ENCODE results near the gene BBC3. TPM values are rescaled to one million over a fixed set of nuclear protein-coding genes. Genes with fewer than 3 reads are reported as not detected.
A peak's percentile ranks its signal among the peaks of the same experiment; 100 is the strongest.

Gene BBC3
- polyA plus RNA-seq, 4 donors: 2.9 to 9.3 (median 4.3) TPM

- Histone ChIP-seq H3K27me3 (ENCODE audit: control insufficient read depth in 3 of 3, insufficient read depth in 3 of 3, low read length in 3 of 3) (peaks cover 0 to 56% (median 2%) of the 10 kb centered on the region in 3 donors), H3K4me1 (ENCODE audit: control insufficient read depth in 3 of 3, insufficient read depth in 2 of 3, low read depth in 1 of 3, low read length in 2 of 3) (peaks cover 0 to 23% (median 0%) of the 10 kb centered on the region in 3 donors), H3K27ac (ENCODE audit: low read depth in 1 of 3, low read length in 2 of 3) (no peak overlapping the region), H3K4me3 (ENCODE audit: low read depth in 1 of 3, low read length in 3 of 3) (no peak overlapping the region), H3K9me3 (ENCODE audit: control insufficient read depth in 2 of 2, insufficient read depth in 1 of 2, low read depth in 1 of 2, low read length in 1 of 2) (no peaks in the 10 kb centered on the region), H3K36me3 (ENCODE audit: control insufficient read depth in 3 of 3, insufficient read depth in 2 of 3, low read depth in 1 of 3, low read length in 3 of 3) (no peaks in the 10 kb centered on the region)
- FAIRE-seq: no peak
- WGBS, 3 donors: 69 to 83% (median 74%) methylated on average over 7 of the region's 7 CpGs
- peak in 1 of 2 donors; percentile 19 for DNase-seq
Observed at GRCh38 chr19:47241919-47242577, 11.0 kb upstream of the BBC3 start.

- DNase-seq (peak; percentile 74 to 89), FAIRE-seq (no peak)
- H3K27ac ChIP-seq (ENCODE audit: low read depth in 1 of 3, low read length in 2 of 3): no peak overlapping the region
- no peaks in the 10 kb centered on the region for H3K9me3 ChIP-seq (ENCODE audit: control insufficient read depth in 2 of 2, insufficient read depth in 1 of 2, low read depth in 1 of 2, low read length in 1 of 2)
- 4 to 6% (median 4%) methylated on average over 23 to 27 of the region's 27 CpGs for WGBS, 3 donors
- peaks cover 0 to 61% (median 2%) of the 10 kb centered on the region in 3 donors for H3K27me3 ChIP-seq (ENCODE audit: control insufficient read depth in 3 of 3, insufficient read depth in 3 of 3, low read length in 3 of 3)
- no peak overlapping the region for H3K4me3 ChIP-seq (ENCODE audit: low read depth in 1 of 3, low read length in 3 of 3)
- H3K4me1 ChIP-seq (ENCODE audit: control insufficient read depth in 3 of 3, insufficient read depth in 2 of 3, low read depth in 1 of 3, low read length in 2 of 3): peaks cover 0 to 23% (median 0%) of the 10 kb centered on the region in 3 donors
- H3K36me3 ChIP-seq (ENCODE audit: control insufficient read depth in 3 of 3, insufficient read depth in 2 of 3, low read depth in 1 of 3, low read length in 3 of 3): no peaks in the 10 kb centered on the region
Observed at GRCh38 chr19:47240996-47241918, 10.3 kb upstream of the BBC3 start.

DNA sequence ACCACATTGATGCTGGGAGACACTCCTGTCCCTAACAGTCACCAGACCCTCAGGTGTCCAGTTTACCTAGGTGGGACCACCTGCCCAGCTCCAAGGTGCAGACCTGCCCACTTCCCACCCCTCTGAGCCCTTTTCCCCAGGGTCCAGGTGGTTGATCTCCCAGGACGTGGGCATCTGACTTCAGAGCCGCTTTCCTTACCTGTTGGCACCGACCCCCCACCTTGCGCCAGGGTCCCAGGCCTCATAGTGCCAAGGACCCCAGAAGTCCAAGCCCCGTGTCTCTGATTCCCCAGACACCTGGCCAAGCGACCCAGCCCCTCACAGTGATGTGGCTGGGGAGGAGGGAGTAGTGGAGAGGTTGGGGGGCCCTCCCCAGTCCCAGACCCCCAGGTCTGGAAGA, 9.6 kb upstream of the BBC3 start:
- no peak overlapping the region for H3K4me3 ChIP-seq (ENCODE audit: low read depth in 1 of 3, low read length in 3 of 3)
- 24 to 55% (median 51%) methylated on average over 6 of the region's 6 CpGs for WGBS, 3 donors
- FAIRE-seq: no peak

GRCh38 chr19:47239610-47240296, 8.8 kb upstream of the BBC3 start:
- Histone ChIP-seq H3K4me3 (ENCODE audit: low read depth in 1 of 3, low read length in 3 of 3) (peak overlapping the region in 1 of 3 donors; percentile 17), H3K9me3 (ENCODE audit: control insufficient read depth in 2 of 2, insufficient read depth in 1 of 2, low read depth in 1 of 2, low read length in 1 of 2) (no peaks in the 10 kb centered on the region), H3K36me3 (ENCODE audit: control insufficient read depth in 3 of 3, insufficient read depth in 2 of 3, low read depth in 1 of 3, low read length in 3 of 3) (no peaks in the 10 kb centered on the region), H3K27me3 (ENCODE audit: control insufficient read depth in 3 of 3, insufficient read depth in 3 of 3, low read length in 3 of 3) (peaks cover 0 to 64% (median 2%) of the 10 kb centered on the region in 3 donors), H3K27ac (ENCODE audit: low read depth in 1 of 3, low read length in 2 of 3) (no peak overlapping the region), H3K4me1 (ENCODE audit: control insufficient read depth in 3 of 3, insufficient read depth in 2 of 3, low read depth in 1 of 3, low read length in 2 of 3) (peaks cover 0 to 23% (median 0%) of the 10 kb centered on the region in 3 donors)
- DNase-seq (peak in 1 of 2 donors; percentile 42), FAIRE-seq (no peak)
- WGBS, 3 donors: 3 to 5% (median 3%) methylated on average over 39 to 62 of the region's 62 CpGs

More for the DNA sequence above, 9.6 kb upstream of the BBC3 start:
- no peak overlapping the region for H3K27ac ChIP-seq (ENCODE audit: low read depth in 1 of 3, low read length in 2 of 3)
- peak in 1 of 2 donors; percentile 6 for DNase-seq
- H3K4me1 ChIP-seq (ENCODE audit: control insufficient read depth in 3 of 3, insufficient read depth in 2 of 3, low read depth in 1 of 3, low read length in 2 of 3): peaks cover 0 to 23% (median 0%) of the 10 kb centered on the region in 3 donors
- H3K27me3 ChIP-seq (ENCODE audit: control insufficient read depth in 3 of 3, insufficient read depth in 3 of 3, low read length in 3 of 3): peaks cover 0 to 64% (median 2%) of the 10 kb centered on the region in 3 donors
- no peaks in the 10 kb centered on the region for H3K36me3 ChIP-seq (ENCODE audit: control insufficient read depth in 3 of 3, insufficient read depth in 2 of 3, low read depth in 1 of 3, low read length in 3 of 3)
- H3K9me3 ChIP-seq (ENCODE audit: control insufficient read depth in 2 of 2, insufficient read depth in 1 of 2, low read depth in 1 of 2, low read length in 1 of 2): no peaks in the 10 kb centered on the region

GRCh38 chr19:47239152-47239551, 8.2 kb upstream of the BBC3 start:
- 12 to 19% (median 15%) methylated on average over 13 to 16 of the region's 16 CpGs for WGBS, 3 donors
- H3K4me1 ChIP-seq (ENCODE audit: control insufficient read depth in 3 of 3, insufficient read depth in 2 of 3, low read depth in 1 of 3, low read length in 2 of 3): peaks cover 0 to 23% (median 0%) of the 10 kb centered on the region in 3 donors
- H3K36me3 ChIP-seq (ENCODE audit: control insufficient read depth in 3 of 3, insufficient read depth in 2 of 3, low read depth in 1 of 3, low read length in 3 of 3): no peaks in the 10 kb centered on the region
- H3K27me3 ChIP-seq (ENCODE audit: control insufficient read depth in 3 of 3, insufficient read depth in 3 of 3, low read length in 3 of 3): peaks cover 0 to 64% (median 2%) of the 10 kb centered on the region in 3 donors
- DNase-seq (peak in 1 of 2 donors; percentile 6), FAIRE-seq (no peak)
- H3K27ac ChIP-seq (ENCODE audit: low read depth in 1 of 3, low read length in 2 of 3): no peak overlapping the region
- no peaks in the 10 kb centered on the region for H3K9me3 ChIP-seq (ENCODE audit: control insufficient read depth in 2 of 2, insufficient read depth in 1 of 2, low read depth in 1 of 2, low read length in 1 of 2)
- peak overlapping the region in 1 of 3 donors; percentile 17 for H3K4me3 ChIP-seq (ENCODE audit: low read depth in 1 of 3, low read length in 3 of 3)

- Histone ChIP-seq H3K9me3 (ENCODE audit: control insufficient read depth in 2 of 2, insufficient read depth in 1 of 2, low read depth in 1 of 2, low read length in 1 of 2) (no peaks in the 10 kb centered on the region), H3K27ac (ENCODE audit: low read depth in 1 of 3, low read length in 2 of 3) (no peak overlapping the region), H3K27me3 (ENCODE audit: control insufficient read depth in 3 of 3, insufficient read depth in 3 of 3, low read length in 3 of 3) (peaks cover 0 to 36% (median 2%) of the 10 kb centered on the region in 3 donors), H3K36me3 (ENCODE audit: control insufficient read depth in 3 of 3, insufficient read depth in 2 of 3, low read depth in 1 of 3, low read length in 3 of 3) (no peaks in the 10 kb centered on the region), H3K4me3 (ENCODE audit: low read depth in 1 of 3, low read length in 3 of 3) (no peak overlapping the region), H3K4me1 (ENCODE audit: control insufficient read depth in 3 of 3, insufficient read depth in 2 of 3, low read depth in 1 of 3, low read length in 2 of 3) (peaks cover 0 to 13% (median 0%) of the 10 kb centered on the region in 3 donors)
- 61 to 81% (median 61%) methylated on average over 12 of the region's 12 CpGs for WGBS, 3 donors
- FAIRE-seq (no peak), DNase-seq (no peak)
Observed at GRCh38 chr19:47236072-47236675, 5.2 kb upstream of the BBC3 start.

- Histone ChIP-seq H3K4me3 (ENCODE audit: low read depth in 1 of 3, low read length in 3 of 3) (no peak overlapping the region), H3K36me3 (ENCODE audit: control insufficient read depth in 3 of 3, insufficient read depth in 2 of 3, low read depth in 1 of 3, low read length in 3 of 3) (no peaks in the 10 kb centered on the region), H3K4me1 (ENCODE audit: control insufficient read depth in 3 of 3, insufficient read depth in 2 of 3, low read depth in 1 of 3, low read length in 2 of 3) (peaks cover 0 to 23% (median 3%) of the 10 kb centered on the region in 3 donors), H3K27ac (ENCODE audit: low read depth in 1 of 3, low read length in 2 of 3) (peak overlapping the region in 2 of 3 donors; percentile 39 to 95), H3K9me3 (ENCODE audit: control insufficient read depth in 2 of 2, insufficient read depth in 1 of 2, low read depth in 1 of 2, low read length in 1 of 2) (no peaks in the 10 kb centered on the region), H3K27me3 (ENCODE audit: control insufficient read depth in 3 of 3, insufficient read depth in 3 of 3, low read length in 3 of 3) (peaks cover 0 to 32% (median 0%) of the 10 kb centered on the region in 3 donors)
- 7 to 30% (median 28%) methylated on average over 16 of the region's 16 CpGs for WGBS, 3 donors
- DNase-seq (peak; percentile 41 to 79), FAIRE-seq (no peak)
Observed at GRCh38 chr19:47232422-47233211, 1.6 kb upstream of the BBC3 start.

Data from small intestine (tissue), 7 donors.